Vagina (tissue), 2 donors: ENCODE data around the gene KANK4.

Experiments used
- CTCF ChIP-seq, 3 experiments: fragments of 450-650 bp in 2 of 3; fragments of 200-600 bp in 1 of 3; sonication (generic) in 1 of 3; IDR thresholded peaks; one replicate each; pipeline ENCODE4 v1.5.1; 2017 to 2019; ENCODE audit warnings: antibody characterized with exemption in 3 of 3, mild to moderate bottlenecking in 2 of 3, moderate library complexity in 2 of 3
- POLR2A ChIP-seq, 2 donors: fragments of 450-650 bp; IDR thresholded peaks; one replicate each; pipeline ENCODE4 v1.6.1; 2017; ENCODE audit warnings: antibody characterized with exemption in 2 of 2, mild to moderate bottlenecking in 2 of 2, moderate library complexity in 2 of 2
- POLR2AphosphoS5 ChIP-seq, 2 donors: sonication (generic); formaldehyde crosslinking; IDR thresholded peaks; one replicate each; pipeline ENCODE4 v1.9.0; 2017; ENCODE audit warnings: antibody characterized with exemption in 2 of 2, mild to moderate bottlenecking in 2 of 2, low read depth in 1 of 2; ENCODE audit not compliant: insufficient read depth in 1 of 2

GRCh38 chr1:62263814-62264353, 55.4 kb downstream of the KANK4 start:
- no peak for TF ChIP-seq CTCF (IDR thresholded peaks at IDR 0.05)
- no peak for TF ChIP-seq POLR2A (IDR thresholded peaks at IDR 0.05)
- TF ChIP-seq POLR2AphosphoS5 (IDR thresholded peaks at IDR 0.05; ENCODE audit: insufficient read depth in 1 of 2, low read depth in 1 of 2), result no peak
